A673 (cell line): ENCODE data around the gene FRY.

Source experiments
- EZH2 ChIP-seq: fragments of 200-600 bp; sonication (generic); IDR thresholded peaks from 2 replicates; pipeline ENCODE4 v1.6.1; 2017; ENCODE audit warnings: borderline replicate concordance, low read depth, mild to moderate bottlenecking, mixed read lengths, antibody characterized with exemption, low read length; ENCODE audit not compliant: poor library complexity, severe bottlenecking
- TF ChIP-seq, protein P1 (sequence below): fragments of 300-800, 200-600 bp; sonication (generic); conservative IDR thresholded peaks from 2 replicates; pipeline ENCODE4 v1.5.1; 2017; ENCODE audit warnings: low read depth, mild to moderate bottlenecking, antibody characterized with exemption, low read length, moderate library complexity, mixed read lengths

DNA sequence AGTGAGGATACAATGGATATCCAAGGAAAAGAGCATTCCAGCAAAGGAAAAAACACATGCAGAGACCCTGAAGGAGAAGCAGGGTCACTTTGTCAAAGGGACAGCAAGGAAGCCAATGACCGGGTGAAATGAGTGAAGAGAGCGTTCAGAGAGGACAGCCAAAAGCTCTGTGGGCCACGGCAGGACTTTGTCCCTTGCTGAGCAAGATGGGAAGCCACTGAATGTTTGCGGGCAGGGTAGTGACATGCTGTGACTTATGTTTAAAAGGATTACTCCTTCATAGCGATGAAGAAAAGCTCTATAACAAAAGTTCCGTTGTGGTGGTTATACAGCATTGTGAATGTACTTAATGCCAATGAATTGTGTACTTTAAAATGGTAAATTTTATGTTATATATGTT lies 267.1 kb downstream of the FRY start:
- TF ChIP-seq, protein P1, sequence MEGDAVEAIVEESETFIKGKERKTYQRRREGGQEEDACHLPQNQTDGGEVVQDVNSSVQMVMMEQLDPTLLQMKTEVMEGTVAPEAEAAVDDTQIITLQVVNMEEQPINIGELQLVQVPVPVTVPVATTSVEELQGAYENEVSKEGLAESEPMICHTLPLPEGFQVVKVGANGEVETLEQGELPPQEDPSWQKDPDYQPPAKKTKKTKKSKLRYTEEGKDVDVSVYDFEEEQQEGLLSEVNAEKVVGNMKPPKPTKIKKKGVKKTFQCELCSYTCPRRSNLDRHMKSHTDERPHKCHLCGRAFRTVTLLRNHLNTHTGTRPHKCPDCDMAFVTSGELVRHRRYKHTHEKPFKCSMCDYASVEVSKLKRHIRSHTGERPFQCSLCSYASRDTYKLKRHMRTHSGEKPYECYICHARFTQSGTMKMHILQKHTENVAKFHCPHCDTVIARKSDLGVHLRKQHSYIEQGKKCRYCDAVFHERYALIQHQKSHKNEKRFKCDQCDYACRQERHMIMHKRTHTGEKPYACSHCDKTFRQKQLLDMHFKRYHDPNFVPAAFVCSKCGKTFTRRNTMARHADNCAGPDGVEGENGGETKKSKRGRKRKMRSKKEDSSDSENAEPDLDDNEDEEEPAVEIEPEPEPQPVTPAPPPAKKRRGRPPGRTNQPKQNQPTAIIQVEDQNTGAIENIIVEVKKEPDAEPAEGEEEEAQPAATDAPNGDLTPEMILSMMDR: no peak
- TF ChIP-seq EZH2: no peak
